SK-N-MC (cell line): ENCODE data around the gene KLHDC2.

ENCODE experiments used
- EZH2 ChIP-seq: fragments of 200-600 bp; sonication (generic); IDR thresholded peaks from one replicate; pipeline ENCODE4 v1.6.1; 2017; ENCODE audit warnings: antibody characterized with exemption
- FOXP2 ChIP-seq: optimal IDR thresholded peaks from 2 replicates; pipeline ENCODE3; 2011; ENCODE audit warnings: mild to moderate bottlenecking, moderate library complexity; ENCODE audit not compliant: insufficient read depth; ENCODE audit errors: extremely low read length, control extremely low read depth
- POLR2AphosphoS5 ChIP-seq: IDR thresholded peaks from 2 replicates; pipeline ENCODE4 v1.6.1; 2012; ENCODE audit warnings: mild to moderate bottlenecking, low read depth, low read length, borderline replicate concordance

DNA sequence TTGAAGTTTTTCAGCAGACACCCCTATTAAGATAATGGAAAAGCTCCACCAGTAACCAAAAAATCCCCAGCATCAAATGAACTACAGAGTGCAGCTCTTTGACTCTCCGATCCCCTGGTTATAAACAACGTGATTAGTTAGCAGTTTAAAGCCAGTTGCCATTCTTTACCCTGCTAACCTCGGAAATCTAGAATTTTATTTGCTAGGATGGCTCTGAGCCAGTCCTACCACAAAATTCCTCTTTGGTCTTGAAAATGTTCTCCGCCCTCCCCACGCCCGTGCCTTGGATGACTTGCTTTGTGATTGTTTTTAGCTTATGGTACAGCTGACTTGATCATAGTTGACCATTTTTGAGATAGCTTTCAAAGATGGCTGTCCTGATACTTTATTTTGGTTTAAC, 1.2 kb downstream of the KLHDC2 start:
- TF ChIP-seq POLR2AphosphoS5 (0 out of 2 replicates have a peak, but pooled peaks have one; percentile 1), EZH2 (no peak), FOXP2 (no peak)
